Upper lobe of left lung (tissue), 4 donors: ENCODE data around the gene ADIPOQ.
"Not testable (repeated sequence)": the region's sequence is repeated elsewhere in the genome, so short reads cannot be mapped to it uniquely, and the experiment has no call there.

Source experiments
- CTCF ChIP-seq, 6 experiments: fragments of 450-650 bp in 4 of 6; fragments of 200-600 bp in 2 of 6; sonication (generic) in 2 of 6; IDR thresholded peaks; one replicate each; pipeline ENCODE4 v1.5.1; 2016 to 2019; ENCODE audit warnings: antibody characterized with exemption in 6 of 6
- POLR2A ChIP-seq, 4 donors: fragments of 450-650 bp; IDR thresholded peaks; one replicate each; pipeline ENCODE4 v1.5.1; 2016 to 2017; ENCODE audit warnings: antibody characterized with exemption in 4 of 4, mild to moderate bottlenecking in 2 of 4

- TF ChIP-seq POLR2A, CTCF (IDR thresholded peaks at IDR 0.05): not testable (repeated sequence)
Measured at GRCh38 chr3:186884868-186885267, 42.4 kb downstream of the ADIPOQ start.
